Measurements from ENCODE around the gene CTNNA3.

CTNNA3 gene

DNA sequence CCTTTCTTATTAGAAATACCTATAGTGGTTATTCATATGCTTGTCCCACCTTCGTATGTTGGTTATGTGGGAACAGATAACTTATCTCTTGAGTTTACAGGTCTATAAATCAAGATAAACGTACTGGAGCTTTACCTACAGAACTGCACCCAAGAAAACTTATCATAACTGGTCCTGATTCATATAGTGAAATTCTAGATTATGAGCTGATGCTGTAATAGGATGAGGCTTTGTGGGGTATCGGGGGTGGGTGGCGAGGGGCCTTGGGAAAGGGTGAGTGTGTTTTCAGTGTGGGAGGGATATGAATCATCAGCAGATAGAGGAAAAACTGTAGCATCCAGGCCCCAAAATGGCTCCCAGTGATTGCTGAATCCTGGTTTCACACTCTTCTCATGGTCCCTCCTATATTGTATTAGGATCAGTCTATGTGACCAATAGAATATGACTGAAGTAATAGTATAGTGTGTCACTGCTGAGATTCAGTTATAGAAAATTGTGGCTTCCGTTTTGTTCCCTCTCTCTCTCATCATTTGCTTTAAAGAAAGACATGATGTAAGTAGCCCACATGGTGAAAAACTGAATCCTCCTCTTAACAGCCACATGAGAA, 1476.9 kb downstream of the CTNNA3 start:
- DNase-seq (ENCODE audit: low read depth in 2 of 2): no peak

DNA sequence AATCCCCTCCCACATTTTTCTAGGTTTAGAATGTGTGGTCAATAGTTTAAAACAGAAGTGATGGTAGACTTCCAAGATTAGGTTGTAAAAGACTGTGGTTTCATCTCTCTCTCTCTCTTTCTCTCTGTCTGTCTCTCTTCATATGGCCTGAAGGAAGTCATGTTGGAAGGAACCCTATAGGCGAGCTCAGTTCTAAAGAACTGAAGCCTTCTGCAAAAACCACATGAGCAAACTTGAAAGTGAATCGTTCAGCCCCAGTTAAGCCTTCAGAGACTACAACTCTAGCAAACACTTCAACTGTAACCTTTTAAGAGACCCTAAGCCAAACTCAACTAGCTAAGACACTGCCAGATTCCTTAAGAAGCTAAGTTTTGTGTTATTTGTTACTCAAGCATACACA, 1477.7 kb downstream of the CTNNA3 start:
- no peak for DNase-seq (ENCODE audit: low read depth in 2 of 2)

DNA sequence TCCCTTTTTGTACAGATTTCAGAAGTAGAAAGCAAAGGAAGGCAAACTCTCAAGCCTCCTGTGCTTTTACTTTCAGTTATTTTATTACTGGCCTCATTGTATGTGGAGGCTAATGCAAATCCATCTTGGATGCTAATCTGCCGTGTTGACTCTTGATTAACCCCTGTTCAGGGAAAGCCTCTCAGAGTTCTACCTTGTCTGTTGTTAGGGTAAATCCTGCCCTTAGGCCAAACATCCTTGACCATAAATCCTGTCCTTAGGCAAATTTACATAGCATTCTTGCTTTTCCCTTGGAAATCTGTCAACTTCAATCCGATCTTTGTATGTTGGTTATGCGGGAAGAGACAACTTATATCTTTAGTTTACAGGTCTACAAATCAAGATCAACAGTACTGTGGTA, 1480.1 kb downstream of the CTNNA3 start:
- DNase-seq (ENCODE audit: low read depth in 2 of 2): no peak

DNA sequence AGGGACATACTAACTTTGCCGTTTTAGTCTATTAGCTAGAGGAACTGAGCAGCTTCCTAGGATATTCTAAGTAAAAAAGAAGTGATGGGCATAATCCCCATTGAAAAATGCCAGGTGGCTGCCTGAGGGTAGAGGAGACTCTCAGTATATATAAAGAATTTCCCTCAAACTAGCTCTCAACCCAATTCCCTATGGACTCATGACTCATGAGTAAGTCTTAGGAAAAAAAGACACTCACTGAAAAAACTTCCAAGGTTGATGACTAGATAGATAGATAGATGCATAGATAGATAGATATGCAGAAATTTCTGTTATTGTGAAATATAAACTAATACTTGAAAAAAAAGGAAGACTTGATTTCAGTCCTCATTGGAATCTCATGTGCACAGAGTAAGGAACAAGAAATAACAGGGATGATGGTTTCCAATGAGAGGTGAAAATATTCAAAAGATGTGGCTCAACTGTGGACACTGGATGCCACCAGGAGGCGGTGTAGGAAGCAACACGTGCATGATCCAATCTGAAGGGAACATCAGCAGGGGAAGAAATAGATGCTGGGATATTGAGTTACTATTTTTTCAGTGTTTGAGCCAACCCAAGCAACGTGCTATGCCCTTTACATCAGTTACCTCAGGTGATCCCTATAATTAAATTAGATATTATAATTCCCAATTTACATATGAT, 1481.1 kb downstream of the CTNNA3 start:
- no peak for DNase-seq (ENCODE audit: low read depth in 2 of 2)

DNA sequence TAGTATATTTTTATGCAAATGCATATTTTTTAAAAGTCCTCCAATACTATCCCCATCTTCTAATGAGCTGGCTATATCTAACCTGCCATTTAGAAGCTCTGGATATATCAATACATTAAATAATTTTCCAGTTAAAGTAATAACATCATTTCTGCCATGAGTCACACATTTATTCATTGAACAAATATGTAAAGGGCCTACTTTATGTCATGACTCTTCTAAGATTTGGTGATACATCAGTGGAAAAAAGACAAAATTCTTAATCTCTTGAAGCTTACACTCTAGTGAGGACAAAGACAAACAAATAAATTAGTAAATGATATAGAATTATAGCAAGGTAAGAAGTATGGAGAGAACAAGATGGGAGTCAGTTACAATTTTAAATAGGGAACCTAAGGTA, 1487.0 kb downstream of the CTNNA3 start:
- DNase-seq (ENCODE audit: low read depth in 2 of 2): no peak

DNA sequence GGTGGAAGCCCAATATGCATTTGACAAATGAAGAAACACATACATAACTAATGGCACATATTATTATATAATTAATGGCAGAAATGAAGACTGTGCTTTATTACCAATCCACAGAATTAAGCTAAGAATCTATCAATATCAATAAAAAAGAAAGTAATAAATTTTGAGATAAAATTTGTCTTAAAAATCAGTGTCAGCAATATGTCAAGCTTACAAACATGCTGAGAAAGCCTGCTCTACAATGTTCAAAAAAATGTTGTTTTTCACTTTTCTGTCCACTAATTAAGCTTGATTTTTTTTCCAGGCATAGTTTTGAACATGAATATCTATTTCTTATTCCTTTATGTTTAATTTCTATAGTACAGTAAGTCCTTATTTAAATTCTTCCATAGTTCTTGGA, 1491.2 kb downstream of the CTNNA3 start:
- no peak for DNase-seq (ENCODE audit: low read depth in 2 of 2)

DNA sequence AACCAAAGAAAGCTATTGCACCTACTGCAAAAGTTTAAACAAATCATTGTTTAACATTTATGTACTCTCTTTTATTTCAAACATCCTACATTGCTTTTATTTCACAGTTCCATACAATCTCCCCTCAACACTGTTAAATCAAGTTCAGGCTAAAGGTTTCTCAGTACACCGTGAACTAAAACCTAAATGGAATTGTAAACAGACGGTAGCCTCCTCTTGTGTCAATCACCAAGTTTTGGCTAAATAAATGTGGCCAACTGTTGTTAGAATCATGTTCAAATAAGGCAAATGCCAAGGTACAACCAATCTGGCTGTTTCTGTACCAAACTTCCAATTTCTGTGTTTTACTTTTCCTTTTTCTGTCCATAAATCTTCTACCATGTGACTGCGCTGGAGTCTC, 1493.9 kb downstream of the CTNNA3 start:
- DNase-seq (ENCODE audit: low read depth in 2 of 2): no peak

DNA sequence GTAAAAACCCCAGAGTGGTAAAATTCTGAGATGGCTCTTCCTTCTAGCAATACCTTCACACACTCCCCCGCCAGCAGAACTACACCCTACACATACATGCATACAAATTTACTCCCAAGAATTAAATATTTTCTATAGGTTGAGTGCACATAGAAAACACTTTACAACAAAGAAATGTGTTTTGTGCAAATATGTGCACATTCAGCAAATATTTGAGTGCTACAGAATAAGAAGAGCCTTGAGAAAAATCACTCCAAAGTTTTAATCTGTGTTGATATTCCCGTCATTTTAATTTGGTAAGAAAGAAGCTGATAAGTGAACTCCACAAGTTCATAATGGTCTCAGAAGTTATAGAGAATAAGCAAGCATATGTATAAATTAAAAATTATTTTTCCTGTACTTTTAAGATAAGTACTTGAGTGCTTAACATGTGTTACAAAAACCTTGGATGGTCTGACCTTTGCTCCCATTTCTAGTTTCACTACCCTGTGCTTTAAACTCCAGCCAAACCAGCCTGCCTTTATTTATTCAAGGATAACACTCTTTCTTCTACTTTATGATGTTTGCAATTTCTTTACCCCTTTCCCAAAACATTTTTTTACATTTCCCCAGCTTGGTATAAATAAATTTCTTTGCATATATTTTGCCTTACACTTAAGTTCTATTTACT, 1503.7 kb downstream of the CTNNA3 start:
- no peak for DNase-seq (ENCODE audit: low read depth in 2 of 2)

DNA sequence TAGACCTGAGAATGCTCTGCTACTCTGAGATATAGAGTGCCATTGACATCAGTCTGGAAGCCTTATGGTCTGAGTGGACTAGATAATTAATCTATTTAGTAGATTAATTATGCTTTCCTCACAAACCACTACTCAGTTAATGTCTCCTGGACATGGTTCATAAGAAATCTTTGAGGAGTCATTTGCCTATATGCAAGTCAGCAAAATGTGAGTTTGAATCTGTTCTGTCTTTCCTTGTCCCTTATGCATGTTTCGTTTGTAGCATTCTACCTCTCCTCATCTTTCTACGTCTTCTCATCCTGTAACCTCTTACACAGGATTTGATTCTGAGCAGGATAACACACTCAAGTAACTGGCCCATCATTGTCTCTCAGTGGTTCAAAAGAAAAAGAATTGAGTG, 1505.6 kb downstream of the CTNNA3 start:
- DNase-seq (ENCODE audit: low read depth in 2 of 2): no peak

DNA sequence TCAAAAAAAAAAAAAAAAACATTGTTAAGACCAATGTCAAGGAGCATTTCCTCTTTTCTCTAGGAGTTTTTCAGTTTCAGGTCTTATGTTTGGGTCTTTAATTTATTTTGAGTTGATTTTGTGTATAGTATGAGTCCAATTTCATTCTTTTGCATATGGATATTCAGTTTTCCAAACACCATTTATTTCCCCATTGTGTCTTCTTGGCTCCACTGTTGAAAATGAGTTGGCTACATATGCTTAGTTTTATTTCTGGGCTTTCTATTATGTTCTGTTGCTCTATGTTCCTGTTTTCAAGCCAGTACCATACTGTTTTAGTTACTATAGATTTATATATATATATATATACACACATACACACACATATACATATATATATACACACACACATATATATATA, 1506.7 kb downstream of the CTNNA3 start:
- no peak for DNase-seq (ENCODE audit: low read depth in 2 of 2)

DNA sequence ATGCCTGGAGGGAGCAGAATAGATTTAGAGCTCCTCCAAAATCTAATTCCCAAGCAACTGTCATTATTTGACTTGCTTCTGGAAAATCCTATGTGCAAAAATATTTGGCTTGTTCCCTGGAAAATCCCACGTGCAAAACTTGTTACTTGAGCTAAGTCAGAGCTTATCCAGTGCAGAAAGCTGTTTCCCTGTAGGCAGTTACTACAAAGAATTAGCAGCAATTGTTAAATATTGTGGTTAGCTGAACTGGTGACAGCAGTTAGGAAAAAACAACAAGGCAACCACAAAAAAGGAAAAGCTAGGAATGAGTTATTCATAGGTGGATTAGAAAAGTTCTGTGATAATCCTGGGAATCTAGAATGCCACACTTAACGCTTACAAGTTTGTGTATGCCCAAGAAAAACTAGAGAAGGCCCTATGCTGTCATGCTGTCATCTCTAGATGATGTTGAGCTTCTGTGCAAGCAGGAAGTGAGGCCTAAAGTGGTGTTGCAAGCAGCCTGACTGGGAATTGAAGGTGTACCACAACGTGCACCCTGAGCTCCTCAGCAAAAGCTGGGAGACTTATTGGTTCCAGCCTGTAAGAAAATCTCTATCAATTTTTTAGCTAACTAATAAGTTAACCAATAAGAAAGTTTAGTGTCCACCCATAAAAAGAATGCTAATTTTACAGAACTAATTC, 1508.8 kb downstream of the CTNNA3 start:
- DNase-seq (ENCODE audit: low read depth in 2 of 2): no peak

DNA sequence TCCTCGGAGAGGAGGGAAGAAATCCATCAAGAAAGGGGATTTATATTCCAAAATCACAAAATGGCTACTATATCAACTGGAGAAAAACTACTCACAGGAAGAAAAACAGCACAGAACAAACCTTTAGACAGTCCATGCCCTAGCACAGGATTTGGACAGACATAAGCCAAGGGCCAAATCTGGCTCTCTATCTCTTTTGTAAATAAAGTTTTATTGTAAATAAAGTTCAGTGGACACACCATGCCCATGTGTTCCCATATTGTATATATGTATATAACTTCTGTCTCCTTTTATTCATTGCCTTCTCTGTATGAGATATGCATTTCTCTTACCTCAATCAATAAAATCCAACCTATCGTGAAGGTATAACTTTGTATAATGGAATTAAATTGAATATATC, 1513.0 kb downstream of the CTNNA3 start:
- DNase-seq (ENCODE audit: low read depth in 2 of 2): no peak

DNA sequence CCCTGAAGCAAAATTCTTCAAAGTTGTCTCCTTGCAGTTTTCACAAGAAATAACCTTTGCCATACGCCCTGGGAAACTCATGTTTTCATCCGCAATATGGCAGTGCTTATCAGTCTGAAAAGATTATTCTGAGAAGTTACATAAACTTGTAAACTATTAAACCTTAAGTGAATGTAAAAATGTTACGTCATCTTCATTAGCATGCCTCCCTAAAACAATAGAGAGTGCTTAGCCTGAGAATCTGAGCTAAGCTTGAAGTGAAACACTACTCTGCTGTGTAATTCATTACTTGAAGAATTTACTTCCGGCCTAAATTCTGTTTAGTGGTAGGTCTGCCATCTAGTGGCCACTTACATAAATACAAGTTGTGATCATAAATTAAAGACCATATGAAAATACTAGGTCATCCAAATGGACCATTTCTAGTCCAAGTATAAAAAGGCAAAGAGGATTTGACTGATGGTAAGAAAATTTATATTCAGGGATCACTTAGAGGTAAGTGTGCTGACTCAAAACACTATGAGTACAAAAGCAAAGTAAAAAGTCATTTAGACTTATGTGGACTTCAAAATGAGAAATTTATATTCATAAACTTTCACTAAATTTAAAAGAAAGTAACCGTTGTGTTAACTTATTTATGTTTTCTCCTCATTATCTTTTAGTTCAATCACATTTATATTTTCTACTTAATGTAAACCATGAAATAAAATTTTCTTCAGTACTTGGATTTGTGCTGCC, 1515.2 kb downstream of the CTNNA3 start:
- DNase-seq (ENCODE audit: low read depth in 2 of 2): no peak

DNA sequence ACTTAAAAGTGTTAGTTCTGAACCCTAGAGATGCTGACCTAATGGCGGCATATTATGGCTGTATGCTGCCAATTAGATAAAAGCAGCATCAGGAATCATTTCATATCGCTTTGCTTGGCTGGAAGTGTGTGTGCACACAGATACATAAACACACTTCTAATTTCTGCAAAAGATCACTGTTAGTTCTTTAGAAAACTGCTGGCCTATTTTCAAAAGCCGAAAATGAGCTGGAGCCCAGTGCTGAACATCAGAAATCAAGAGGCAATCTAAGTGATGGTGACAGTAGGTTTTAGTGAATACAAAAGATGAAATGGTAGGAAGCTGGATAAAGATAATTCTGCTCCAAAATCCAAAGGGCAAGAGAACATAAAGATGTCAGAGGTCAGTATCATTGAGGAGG, 1516.0 kb downstream of the CTNNA3 start:
- no peak for DNase-seq (ENCODE audit: low read depth in 2 of 2)

DNA sequence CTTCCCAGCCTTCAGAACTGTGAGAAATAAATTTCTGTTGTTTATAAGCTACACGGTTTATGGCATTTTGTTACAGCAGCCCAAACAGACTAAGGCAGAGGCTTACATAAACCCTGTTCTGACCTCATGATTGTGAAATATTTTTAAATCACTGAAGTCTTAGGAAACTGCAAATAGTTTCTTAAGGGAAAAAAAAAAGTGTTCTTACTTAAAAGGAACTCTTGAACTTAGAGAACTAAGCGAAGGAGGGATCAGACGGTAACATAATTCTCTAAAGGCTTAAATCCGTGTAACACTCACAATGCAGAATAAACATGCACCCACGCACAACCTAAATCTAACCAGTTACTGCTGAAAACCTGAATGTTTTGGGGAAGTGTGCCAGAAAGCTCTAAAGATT, 1519.2 kb downstream of the CTNNA3 start:
- DNase-seq (ENCODE audit: low read depth in 2 of 2): no peak

DNA sequence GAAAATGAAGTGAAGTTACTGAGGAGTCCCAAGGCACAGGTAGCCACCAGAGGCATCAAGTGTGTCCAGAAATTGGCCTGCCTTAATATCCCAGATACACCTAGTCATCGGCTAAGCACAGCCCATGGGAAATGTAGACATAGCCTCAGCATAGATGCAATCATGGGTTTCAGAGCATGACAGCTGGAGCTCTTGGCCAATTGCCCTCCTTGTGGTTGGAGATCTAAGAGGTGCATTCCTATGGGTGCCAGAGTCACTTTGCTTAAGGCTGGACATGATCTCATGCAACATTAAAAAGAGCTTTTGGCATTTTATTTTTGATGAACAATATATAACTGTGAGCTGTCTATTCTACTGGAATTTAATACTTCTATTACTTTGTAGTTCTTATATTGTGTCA, 1528.2 kb downstream of the CTNNA3 start:
- DNase-seq (ENCODE audit: low read depth in 2 of 2): no peak

DNA sequence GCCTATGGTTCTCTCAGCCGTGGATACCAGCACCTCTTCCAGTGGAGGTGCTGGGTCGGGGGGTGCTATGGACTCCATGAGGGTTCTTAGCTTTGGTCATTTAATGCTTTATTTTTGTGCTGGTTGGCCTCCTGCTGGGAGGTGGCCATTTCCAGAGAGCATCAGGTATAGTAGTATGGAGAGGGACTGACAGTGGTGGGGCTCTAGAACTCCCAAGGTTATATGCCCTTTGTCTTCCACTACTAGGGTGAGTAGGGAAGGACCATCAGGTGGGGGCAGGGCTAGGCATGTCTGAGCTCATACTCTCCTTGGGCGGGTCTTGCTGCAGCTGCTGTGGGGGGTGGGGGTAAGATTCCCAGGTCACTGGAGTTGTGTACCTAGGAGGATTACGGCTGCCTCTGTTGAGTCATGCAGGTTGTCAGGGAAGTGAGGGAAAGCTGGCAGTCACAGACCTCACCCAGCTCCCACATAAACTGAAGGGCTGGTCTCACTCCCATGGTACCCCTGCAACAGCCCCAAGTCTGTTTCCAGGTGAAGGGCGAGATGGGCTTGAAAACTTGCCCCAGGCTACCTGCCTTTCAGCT, 1533.3 kb downstream of the CTNNA3 start:
- DNase-seq (ENCODE audit: low read depth in 2 of 2): no peak

DNA sequence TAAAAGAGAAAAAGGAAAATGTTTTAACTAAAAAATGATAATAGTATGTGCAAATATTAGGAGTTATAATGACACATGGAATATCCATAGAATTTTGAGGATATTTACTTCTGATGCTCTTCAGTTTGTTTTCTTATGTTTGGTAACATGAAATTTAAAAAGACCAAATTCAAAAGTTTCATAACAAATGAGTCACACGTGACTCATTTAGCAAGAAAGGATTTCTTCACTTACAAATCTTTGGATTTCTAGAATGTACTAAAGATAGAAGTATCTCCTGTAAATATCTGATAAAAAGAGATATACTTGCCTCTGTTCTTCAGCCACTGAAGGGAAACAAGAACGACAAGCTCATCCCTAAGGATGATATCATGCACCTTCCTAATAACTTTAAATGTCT, 1544.6 kb downstream of the CTNNA3 start:
- DNase-seq (ENCODE audit: low read depth in 2 of 2): no peak

DNA sequence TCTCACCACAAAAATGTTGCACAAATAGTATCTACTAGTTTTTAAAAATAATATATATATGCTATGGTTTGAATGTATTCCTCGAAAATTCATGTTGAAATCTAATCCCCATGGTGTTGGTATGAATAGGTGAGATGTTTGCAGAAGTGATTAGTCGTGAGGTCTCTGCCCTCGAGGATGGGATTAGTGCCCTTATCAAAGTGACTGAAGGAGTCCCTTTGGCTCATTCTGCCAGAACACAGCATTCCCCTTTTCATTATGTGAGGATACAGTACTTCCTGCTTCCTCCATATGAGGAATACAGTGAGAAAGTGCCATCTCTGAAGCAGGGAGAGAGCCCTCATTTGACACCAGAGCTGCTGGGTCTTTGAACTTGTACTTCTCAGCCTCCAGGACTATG, 1547.7 kb downstream of the CTNNA3 start:
- DNase-seq (ENCODE audit: low read depth in 2 of 2): no peak

DNA sequence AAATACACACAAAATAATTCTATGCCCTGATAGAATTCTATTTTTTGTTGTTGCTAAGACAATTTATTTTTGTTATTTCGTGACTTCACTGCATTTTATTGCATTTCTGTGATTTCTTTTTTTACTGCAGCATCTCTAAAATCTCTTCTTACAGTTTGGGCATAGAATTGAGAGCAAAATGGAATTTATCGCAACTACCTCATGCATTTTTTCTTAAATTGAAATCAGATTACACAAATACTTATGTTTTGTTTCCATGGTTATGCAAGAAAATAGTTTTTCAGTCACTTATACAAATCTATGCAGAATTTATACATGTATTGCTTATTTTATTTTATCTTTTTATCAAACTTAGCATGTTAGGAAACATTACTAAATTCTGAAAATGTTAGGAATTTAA, 1552.0 kb downstream of the CTNNA3 start:
- DNase-seq (ENCODE audit: low read depth in 2 of 2): no peak

DNA sequence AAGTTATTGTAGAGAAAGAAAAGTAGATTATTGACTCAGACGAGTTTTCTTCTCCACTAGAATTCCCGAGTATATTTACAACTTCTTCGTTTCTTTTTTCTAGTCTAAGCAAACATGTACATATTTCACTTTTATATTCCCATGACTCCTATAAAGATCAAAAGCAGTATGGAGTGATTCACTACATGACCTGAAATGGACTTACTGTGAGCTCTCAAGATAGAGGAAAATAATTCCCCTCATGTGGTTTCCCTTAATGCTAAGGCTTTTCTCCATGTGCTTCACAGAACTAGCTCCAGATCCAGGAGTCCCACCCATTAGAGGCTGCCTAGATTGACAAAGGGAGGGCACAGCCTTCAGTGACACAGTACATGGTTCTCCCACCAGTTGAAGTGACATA, 1593.2 kb downstream of the CTNNA3 start:
- no peak for DNase-seq (ENCODE audit: low read depth in 2 of 2)
